ENCODE measurements around the gene SKI. TPM values are rescaled to one million over a fixed set of nuclear protein-coding genes. Genes with fewer than 3 reads are reported as not detected.

SKI gene
- total RNA-seq, 1 donor, result 48.9 TPM

GRCh38 chr1:2183937-2184334, 44.2 kb upstream of the SKI start:
- Histone ChIP-seq H3K36me3 (ENCODE audit: insufficient read depth, low read length) (no peaks in the 10 kb centered on the region), H3K79me2 (ENCODE audit: insufficient read depth, low read length) (no peaks in the 10 kb centered on the region), H3K27ac (ENCODE audit: low read depth, low read length) (no peak overlapping the region), H3K4me1 (ENCODE audit: insufficient read depth, low read length) (no peaks in the 10 kb centered on the region), H4K20me1 (ENCODE audit: insufficient read depth, low read length) (no peaks in the 10 kb centered on the region), H3K9me3 (ENCODE audit: low read depth, low read length) (no peaks in the 10 kb centered on the region), H3K4me3 (ENCODE audit: insufficient read depth, low read length) (no peak overlapping the region), H2AFZ (ENCODE audit: low read length) (no peak overlapping the region), H3K27me3 (ENCODE audit: insufficient read depth, low read length) (no peaks in the 10 kb centered on the region), H3K4me2 (ENCODE audit: insufficient read depth, low read length) (no peak overlapping the region)
- TF ChIP-seq, protein P1, sequence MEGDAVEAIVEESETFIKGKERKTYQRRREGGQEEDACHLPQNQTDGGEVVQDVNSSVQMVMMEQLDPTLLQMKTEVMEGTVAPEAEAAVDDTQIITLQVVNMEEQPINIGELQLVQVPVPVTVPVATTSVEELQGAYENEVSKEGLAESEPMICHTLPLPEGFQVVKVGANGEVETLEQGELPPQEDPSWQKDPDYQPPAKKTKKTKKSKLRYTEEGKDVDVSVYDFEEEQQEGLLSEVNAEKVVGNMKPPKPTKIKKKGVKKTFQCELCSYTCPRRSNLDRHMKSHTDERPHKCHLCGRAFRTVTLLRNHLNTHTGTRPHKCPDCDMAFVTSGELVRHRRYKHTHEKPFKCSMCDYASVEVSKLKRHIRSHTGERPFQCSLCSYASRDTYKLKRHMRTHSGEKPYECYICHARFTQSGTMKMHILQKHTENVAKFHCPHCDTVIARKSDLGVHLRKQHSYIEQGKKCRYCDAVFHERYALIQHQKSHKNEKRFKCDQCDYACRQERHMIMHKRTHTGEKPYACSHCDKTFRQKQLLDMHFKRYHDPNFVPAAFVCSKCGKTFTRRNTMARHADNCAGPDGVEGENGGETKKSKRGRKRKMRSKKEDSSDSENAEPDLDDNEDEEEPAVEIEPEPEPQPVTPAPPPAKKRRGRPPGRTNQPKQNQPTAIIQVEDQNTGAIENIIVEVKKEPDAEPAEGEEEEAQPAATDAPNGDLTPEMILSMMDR (IDR thresholded peaks at IDR 0.05; ENCODE audit: extremely low read depth, low read depth, low read length), result no peak
- DNase-seq (ENCODE audit: insufficient read length, low spot score, missing footprints), result no peak

- peaks cover 3% of the 10 kb centered on the region for H3K4me1 ChIP-seq (ENCODE audit: insufficient read depth, low read length)
- no peak overlapping the region for H3K4me3 ChIP-seq (ENCODE audit: insufficient read depth, low read length)
- no peaks in the 10 kb centered on the region for H3K79me2 ChIP-seq (ENCODE audit: insufficient read depth, low read length)
- no peak overlapping the region for H2AFZ ChIP-seq (ENCODE audit: low read length)
- no peak for DNase-seq (ENCODE audit: insufficient read length, low spot score, missing footprints)
- H3K9me3 ChIP-seq (ENCODE audit: low read depth, low read length), result no peaks in the 10 kb centered on the region
- H3K27ac ChIP-seq (ENCODE audit: low read depth, low read length), result no peak overlapping the region
- H3K36me3 ChIP-seq (ENCODE audit: insufficient read depth, low read length), result no peaks in the 10 kb centered on the region
- TF ChIP-seq, protein P1 (IDR thresholded peaks at IDR 0.05; ENCODE audit: extremely low read depth, low read depth, low read length), result no peak
- H3K27me3 ChIP-seq (ENCODE audit: insufficient read depth, low read length), result no peaks in the 10 kb centered on the region
- H3K4me2 ChIP-seq (ENCODE audit: insufficient read depth, low read length), result no peak overlapping the region
- H4K20me1 ChIP-seq (ENCODE audit: insufficient read depth, low read length), result no peaks in the 10 kb centered on the region
Measured at GRCh38 chr1:2184531-2184930, 43.6 kb upstream of the SKI start.

GRCh38 chr1:2184934-2185333, 43.2 kb upstream of the SKI start:
- TF ChIP-seq, protein P1 (IDR thresholded peaks at IDR 0.05; ENCODE audit: extremely low read depth, low read depth, low read length), result no peak
- Histone ChIP-seq H3K36me3 (ENCODE audit: insufficient read depth, low read length) (no peaks in the 10 kb centered on the region), H3K4me3 (ENCODE audit: insufficient read depth, low read length) (no peak overlapping the region), H3K4me2 (ENCODE audit: insufficient read depth, low read length) (no peak overlapping the region), H3K79me2 (ENCODE audit: insufficient read depth, low read length) (no peaks in the 10 kb centered on the region), H4K20me1 (ENCODE audit: insufficient read depth, low read length) (no peaks in the 10 kb centered on the region), H3K9me3 (ENCODE audit: low read depth, low read length) (no peaks in the 10 kb centered on the region), H3K27me3 (ENCODE audit: insufficient read depth, low read length) (no peaks in the 10 kb centered on the region), H3K27ac (ENCODE audit: low read depth, low read length) (no peak overlapping the region), H3K4me1 (ENCODE audit: insufficient read depth, low read length) (peaks cover 6% of the 10 kb centered on the region), H2AFZ (ENCODE audit: low read length) (no peak overlapping the region)
- no peak for DNase-seq (ENCODE audit: insufficient read length, low spot score, missing footprints)

DNA sequence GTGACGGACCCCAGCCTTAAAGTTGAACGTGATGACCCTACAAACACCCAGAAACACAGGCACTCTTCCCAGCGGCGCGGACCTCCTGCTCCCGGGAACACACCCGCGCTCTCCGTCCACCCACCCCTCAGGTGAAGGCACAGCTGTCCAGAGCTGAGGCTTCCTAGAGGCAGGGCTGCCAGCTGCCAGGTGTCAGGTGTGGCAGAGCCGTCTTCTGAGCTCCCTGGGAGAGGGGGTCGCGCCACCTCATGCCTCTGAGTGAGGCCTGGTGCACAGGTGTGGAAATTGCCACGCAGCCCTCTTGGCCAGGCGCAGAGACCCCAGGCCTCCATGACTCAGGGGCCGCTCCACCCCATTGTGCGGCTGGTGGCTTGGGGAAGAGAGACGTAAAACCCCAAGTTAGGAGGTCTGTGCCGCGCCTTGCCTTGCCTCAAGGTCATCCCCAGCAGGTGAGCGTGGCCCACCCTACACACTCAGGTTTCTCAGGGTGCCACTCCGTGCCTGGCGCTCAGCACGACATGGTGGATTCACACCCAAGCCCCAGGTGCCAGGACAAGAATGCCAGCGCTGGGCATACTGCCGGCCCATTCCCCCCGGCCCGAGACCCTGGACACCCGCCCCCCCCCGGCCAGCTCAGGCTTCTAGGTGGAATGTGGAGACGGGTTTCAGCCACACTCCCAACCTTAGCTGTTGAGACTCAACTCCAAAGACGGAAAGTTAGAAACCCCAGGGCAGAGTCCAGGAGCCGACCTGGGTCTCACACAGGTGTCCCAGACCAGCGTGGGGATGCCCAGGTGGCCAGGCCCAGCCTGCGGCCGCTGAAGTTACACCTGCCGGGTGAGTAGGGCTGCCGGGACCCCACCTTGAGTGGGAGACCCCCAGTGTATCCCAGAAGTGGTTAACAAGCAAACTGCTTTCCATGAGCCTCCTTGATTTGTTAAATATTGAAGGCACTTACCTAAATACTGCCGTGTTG, 42.0 kb upstream of the SKI start:
- Histone ChIP-seq H3K79me2 (ENCODE audit: insufficient read depth, low read length) (peaks cover 10% of the 10 kb centered on the region), H3K36me3 (ENCODE audit: insufficient read depth, low read length) (no peaks in the 10 kb centered on the region), H3K27ac (ENCODE audit: low read depth, low read length) (no peak overlapping the region), H3K9me3 (ENCODE audit: low read depth, low read length) (no peaks in the 10 kb centered on the region), H3K4me1 (ENCODE audit: insufficient read depth, low read length) (peaks cover 17% of the 10 kb centered on the region), H3K27me3 (ENCODE audit: insufficient read depth, low read length) (no peaks in the 10 kb centered on the region), H3K4me3 (ENCODE audit: insufficient read depth, low read length) (no peak overlapping the region), H3K4me2 (ENCODE audit: insufficient read depth, low read length) (no peak overlapping the region), H2AFZ (ENCODE audit: low read length) (no peak overlapping the region), H4K20me1 (ENCODE audit: insufficient read depth, low read length) (peaks cover 2% of the 10 kb centered on the region)
- TF ChIP-seq, protein P1 (IDR thresholded peaks at IDR 0.05; ENCODE audit: extremely low read depth, low read depth, low read length), result no peak
- no peak for DNase-seq (ENCODE audit: insufficient read length, low spot score, missing footprints)
